Stimulated activated CD8-positive, alpha-beta memory T cell treated with anti-CD3 and anti-CD28 coated beads, Interleukin-4, amount 100 ng/mL, for 1 hour (primary cell): ENCODE measurements around the gene GCG.

ENCODE experiments used
- DNase-seq, 2 donors: peaks; one replicate each; pipeline ENCODE4 v3.0.0-alpha.2; 2020; ENCODE audit warnings: low read depth in 2 of 2, low spot score in 1 of 2

The GCG gene

DNA sequence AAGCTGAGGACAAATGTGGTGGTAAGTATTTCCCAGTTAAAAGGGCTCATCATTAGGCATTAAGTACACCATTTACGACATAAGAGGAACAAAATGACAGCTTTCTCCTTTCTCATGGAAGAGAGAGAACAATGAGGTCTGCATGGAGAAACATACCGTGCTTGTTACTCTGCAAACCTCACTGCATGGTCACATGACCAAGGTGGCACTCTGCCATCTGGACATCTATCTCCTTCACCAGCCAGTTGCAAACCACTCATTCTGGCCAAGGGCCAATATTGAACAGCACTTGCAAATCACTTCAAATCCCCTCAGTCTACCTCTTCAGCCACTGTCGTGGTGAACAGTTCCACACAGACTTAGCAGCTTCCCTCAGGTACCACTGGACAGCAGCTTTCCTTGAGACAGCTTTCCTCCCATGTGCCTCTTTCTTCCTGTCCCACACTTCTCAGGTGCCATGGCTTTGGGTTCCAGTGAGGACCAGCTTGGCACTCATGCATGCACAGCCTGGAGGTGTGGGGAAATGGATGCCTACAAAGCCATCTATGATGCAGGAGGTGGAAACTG is 48.5 kb downstream of the GCG start:
- DNase-seq = no peak

DNA sequence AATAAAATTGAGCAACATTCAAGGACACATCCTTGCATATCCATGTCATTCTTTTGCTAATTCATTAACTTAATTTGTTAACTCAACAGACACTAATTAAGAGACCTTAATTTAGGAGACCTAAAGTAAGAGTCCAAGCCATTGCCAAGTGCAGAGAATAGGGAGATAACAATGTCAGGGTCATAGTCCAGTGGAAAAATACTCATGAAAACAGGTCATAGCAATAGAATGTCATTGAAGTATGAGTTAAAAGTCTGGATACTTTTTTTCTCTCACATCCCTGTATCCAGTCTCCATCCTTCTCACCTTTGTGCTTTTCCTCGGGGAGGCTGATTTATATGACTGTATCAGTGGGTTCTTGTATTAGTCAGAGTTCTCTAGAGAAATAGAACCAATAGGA is 51.5 kb downstream of the GCG start:
- no peak for DNase-seq

DNA sequence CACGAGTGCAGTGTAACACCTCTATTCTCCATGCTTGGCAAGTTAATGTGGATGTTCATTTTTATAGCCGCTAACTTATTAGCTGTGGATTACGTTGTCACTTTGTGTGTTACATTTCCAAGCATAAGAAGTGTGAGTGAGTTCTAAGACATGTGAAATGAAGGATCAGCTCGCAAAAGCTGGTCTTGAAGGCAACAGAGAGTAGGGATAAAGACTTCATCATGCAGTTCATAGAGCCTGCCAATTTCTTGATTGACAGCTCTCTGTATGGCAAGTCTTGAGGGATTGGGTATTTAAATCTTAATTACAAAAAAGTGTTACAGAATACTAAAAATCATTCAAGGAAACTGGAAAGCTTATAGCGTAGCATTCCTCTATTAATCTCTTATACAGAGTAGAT is 52.2 kb downstream of the GCG start:
- DNase-seq = no peak
